GM10248 (cell line): ENCODE results near the gene ZNF107.
"Not testable (repeated sequence)": the region's sequence is repeated elsewhere in the genome, so short reads cannot be mapped to it uniquely, and the experiment has no call there.

ENCODE experiments used
- CTCF ChIA-PET: fragments of 300-600 bp; sonication (Branson Sonifier 250); formaldehyde crosslinking; extraction: SDS; loops from one replicate; lab custom pipeline; 2021; ENCODE audit warnings: antibody characterized with exemption; lab: Yijun Ruan, JAX
- POLR2A ChIA-PET: fragments of 350-650 bp; sonication (Branson Sonifier 250); formaldehyde crosslinking; extraction: SDS; loops from one replicate; lab custom pipeline; 2020; ENCODE audit warnings: antibody characterized with exemption; lab: Yijun Ruan, JAX
- DNase-seq: peaks from one replicate; pipeline ENCODE4 v3.0.0; 2012; ENCODE audit errors: extremely low spot score
- CTCF ChIP-seq: IDR thresholded peaks from 2 replicates; pipeline ENCODE4 v1.5.1; 2012; ENCODE audit warnings: mild to moderate bottlenecking, low read depth; ENCODE audit errors: extremely low read depth, missing control alignments, control extremely low read depth

Gene ZNF107

GRCh38 chr7:64685091-64685490 is 19.2 kb downstream of the ZNF107 start:
- ChIA-PET CTCF (no interaction called here), POLR2A (no interaction called here)
- no peak for DNase-seq
- no peak for TF ChIP-seq CTCF

GRCh38 chr7:64685741-64686140 is 19.8 kb downstream of the ZNF107 start:
- TF ChIP-seq CTCF: no peak
- ChIA-PET CTCF (no interaction called here), POLR2A (no interaction called here)
- DNase-seq: no peak

GRCh38 chr7:64686493-64687184 is 20.7 kb downstream of the ZNF107 start:
- ChIA-PET CTCF (interaction anchor here (1.2 to 2.7 kb wide), 3 partner anchors 9 to 12 kb away, joined by 5 to 9 read pairs (median 5); no protein-coding TSS in a partner anchor), POLR2A (no interaction called here)
- no peak for TF ChIP-seq CTCF
- DNase-seq: no peak

- ChIA-PET CTCF (interaction anchor here (1.2 to 2.7 kb wide), 3 partner anchors 9 to 12 kb away, joined by 5 to 9 read pairs (median 5); no protein-coding TSS in a partner anchor), POLR2A (no interaction called here)
- TF ChIP-seq CTCF: no peak
- no peak for DNase-seq
Observed at GRCh38 chr7:64687249-64687648, 21.3 kb downstream of the ZNF107 start.

- ChIA-PET POLR2A (interaction anchor here (0.5 kb wide), 1 partner anchor 14 kb away, joined by 4 read pairs; no protein-coding TSS in a partner anchor), CTCF (interaction anchor here (1.1 to 2.7 kb wide), 2 partner anchors 10 to 11 kb away, joined by 3 to 9 read pairs; no protein-coding TSS in a partner anchor)
- DNase-seq: no peak
- no peak for TF ChIP-seq CTCF
Observed at GRCh38 chr7:64688988-64689387, 23.1 kb downstream of the ZNF107 start.

- CTCF ChIA-PET: interaction anchor here (0.7 kb wide), 1 partner anchor 18 kb away, joined by 3 read pairs; no protein-coding TSS in a partner anchor
Observed at GRCh38 chr7:64691831-64692230, 25.9 kb downstream of the ZNF107 start.

GRCh38 chr7:64697863-64698262 is 31.9 kb downstream of the ZNF107 start:
- POLR2A ChIA-PET: not testable (repeated sequence)
- CTCF ChIA-PET: interaction anchor here (2.2 kb wide), 1 partner anchor 10 kb away, joined by 9 read pairs; no protein-coding TSS in a partner anchor

More at GRCh38 chr7:64691831-64692230, 25.9 kb downstream of the ZNF107 start:
- POLR2A ChIA-PET: no interaction called here
- TF ChIP-seq CTCF: no peak
- no peak for DNase-seq

More at GRCh38 chr7:64697863-64698262, 31.9 kb downstream of the ZNF107 start:
- not testable (repeated sequence) for DNase-seq
